K562 (cell line): Measurements from ENCODE around the gene SCAMP3. TPM values are rescaled to one million over a fixed set of nuclear protein-coding genes. Genes with fewer than 3 reads are reported as not detected.

Source experiments
- ATAC-seq: fragments of 200-7000 bp; cut with Tn5 transposase; 3 replicates; pipeline ENCODE4 v1.9.1; 2020; ENCODE audit warnings: moderate library complexity
- BruUV-seq: library from RNA; stranded (reverse); fragments of 400-500 nt; replicated peaks from 2 replicates; lab custom pipeline; 2021; lab: Mats Ljungman, UMichigan
- CTCF ChIA-PET: fragments of 300-600 bp; formaldehyde crosslinking; extraction: SDS; loops from one replicate; lab custom pipeline; 2021; ENCODE audit warnings: low intra/inter-chr PET ratio; lab: Yijun Ruan, JAX
- POLR2A ChIA-PET: fragments of 300-600, 350-650 bp; sonication (Branson Sonifier 250); formaldehyde crosslinking; extraction: SDS; loops from one replicate; lab custom pipeline; 2021; ENCODE audit warnings: antibody characterized with exemption, inconsistent platforms; lab: Yijun Ruan, JAX
- DNase-seq, 4 experiments: peaks; one replicate each; pipeline versions ENCODE4 v3.0.0 to v3.0.0-alpha.2; 2011 to 2018; ENCODE audit warnings: low spot score in 3 of 4, mixed read lengths in 3 of 4; ENCODE audit errors: extremely low read depth in 1 of 4
- FAIRE-seq: peaks from 2 replicates; lab custom pipeline; 2011; peaks lifted over from hg19 to GRCh38; lab: Jason Lieb, UNC
- H2AFZ ChIP-seq: 2 replicates; pipeline ENCODE4 v1.6.0; 2011; ENCODE audit warnings: low read depth, low read length, control low read depth, inconsistent platforms
- H3K27ac ChIP-seq: fragments of 200-600 bp; 3 replicates; pipeline ENCODE4 v1.8.0; 2011; ENCODE audit warnings: low read depth, mild to moderate bottlenecking, control low read depth, inconsistent platforms, low read length, moderate library complexity, mixed read lengths; ENCODE audit errors: extremely low read depth
- H3K27me3 ChIP-seq, 2 experiments: fragments of 300-600 bp in 1 of 2; 2 replicates in 1 of 2; 3 replicates in 1 of 2; pipeline versions ENCODE4 v1.6.0 to v1.8.0; 2011; ENCODE audit warnings: inconsistent platforms in 2 of 2, low read length in 2 of 2, mild to moderate bottlenecking in 1 of 2, mixed read lengths in 1 of 2, moderate library complexity in 1 of 2; ENCODE audit not compliant: control insufficient read depth in 2 of 2, insufficient read depth in 2 of 2
- H3K36me3 ChIP-seq: fragments of 300-600 bp; 3 replicates; pipeline ENCODE4 v1.8.0; 2011; ENCODE audit warnings: mild to moderate bottlenecking, low read length, inconsistent platforms; ENCODE audit not compliant: control insufficient read depth, insufficient read depth
- H3K4me1 ChIP-seq, 2 experiments: fragments of 200-600 bp in 1 of 2; replicated peaks in 1 of 2; 2 replicates in 1 of 2; 3 replicates in 1 of 2; pipeline versions ENCODE4 v1.5.1 to v1.8.0; 2011; ENCODE audit warnings: inconsistent platforms in 2 of 2, low read length in 2 of 2, mild to moderate bottlenecking in 1 of 2, mixed read lengths in 1 of 2, moderate library complexity in 1 of 2; ENCODE audit not compliant: control insufficient read depth in 2 of 2, insufficient read depth in 2 of 2
- H3K4me2 ChIP-seq: 2 replicates; pipeline ENCODE4 v1.6.1; 2011; ENCODE audit warnings: low read length, control low read depth, inconsistent platforms, mixed read lengths; ENCODE audit not compliant: insufficient read depth
- H3K4me3 ChIP-seq: fragments of 200-600 bp; sonication (generic), shearing (Covaris generic); 2 replicates; pipeline ENCODE4 v1.5.1; 2016; ENCODE audit warnings: control low read depth, inconsistent platforms
- H3K79me2 ChIP-seq: fragments of 200-600 bp; 3 replicates; pipeline ENCODE4 v1.8.0; 2011; ENCODE audit warnings: low read length, inconsistent platforms; ENCODE audit not compliant: control insufficient read depth, insufficient read depth
- H3K9ac ChIP-seq, 2 experiments: 2 replicates each; pipeline versions ENCODE4 v1.6.0 to v1.6.1; 2011; ENCODE audit warnings: low read depth in 2 of 2, low read length in 2 of 2, control low read depth in 1 of 2, inconsistent platforms in 1 of 2, mild to moderate bottlenecking in 1 of 2, mixed read lengths in 1 of 2; ENCODE audit not compliant: insufficient read depth in 1 of 2
- H3K9me1 ChIP-seq: one replicate; pipeline ENCODE4 v1.6.0; 2011; ENCODE audit warnings: inconsistent platforms, mild to moderate bottlenecking, low read length, moderate library complexity; ENCODE audit not compliant: control insufficient read depth, insufficient read depth
- H3K9me3 ChIP-seq: replicated peaks from 2 replicates; pipeline ENCODE4 v1.5.1; 2011; ENCODE audit warnings: low read depth, low read length, inconsistent platforms; ENCODE audit not compliant: control insufficient read depth, insufficient read depth
- H4K20me1 ChIP-seq: replicated peaks from 2 replicates; pipeline ENCODE4 v1.6.1; 2011; ENCODE audit warnings: low read length, inconsistent platforms, mixed read lengths; ENCODE audit not compliant: control insufficient read depth, insufficient read depth
- HNRNPL ChIP-seq: fragments of 200-400 bp; formaldehyde crosslinking; IDR thresholded peaks from 2 replicates; pipeline ENCODE4 v1.6.1; 2017; ENCODE audit warnings: low read depth, mild to moderate bottlenecking, low read length
- NONO ChIP-seq, 2 experiments: fragments of 200-400 bp in 1 of 2; fragments of 450-650 bp in 1 of 2; formaldehyde crosslinking in 1 of 2; IDR thresholded peaks; 2 replicates each; pipeline ENCODE4 v1.6.1; 2017; ENCODE audit warnings: low read depth in 2 of 2, mild to moderate bottlenecking in 2 of 2, moderate library complexity in 2 of 2, low read length in 1 of 2
- WGBS: fragments of 100-300 bp; shearing (Covaris generic); methylation state at CpG from one replicate; pipeline ENCODE4 v1.1.6; 2016; ENCODE audit warnings: low coverage, mixed read lengths; ENCODE audit not compliant: insufficient coverage; ENCODE audit errors: missing lambda C conversion rate; 5-methylcytosine and 5-hydroxymethylcytosine counted together
- in situ Hi-C: fragments of 300-500 bp; cut with MboI; formaldehyde crosslinking; loops from 4 replicates; pipeline ENCODE4 v1.15.0; 2018; ENCODE audit warnings: inconsistent platforms, mixed read lengths
- intact Hi-C: fragments of 100-400 bp; cut with micrococcal nuclease; formaldehyde crosslinking; loops from 2 replicates; pipeline ENCODE4 v1.14.2; 2022
- polyA plus RNA-seq, 8 experiments: library from polyadenylated mRNA; depleted of rRNA in 4 of 8; stranded (reverse) in 5 of 8; unstranded in 3 of 8; fragments of >200 nt; fragmentation: Nextera tagmentation in 2 of 8; fragmentation: Illumina TruSeq in 1 of 8; extraction: Ambion mirVana in 2 of 8; extraction: Trizol in 1 of 8; gene quantifications; 2 replicates each; pipeline versions ENCODE4 v1.2.1 to v1.2.3, GENCODE V29; 2011 to 2014; ENCODE audit warnings: inconsistent platforms in 1 of 8, missing spikeins in 1 of 8
- total RNA-seq, 7 experiments: library from RNA; depleted of rRNA in 6 of 7; stranded (reverse); fragments of >200 nt in 6 of 7; fragmentation: Illumina TruSeq in 2 of 7; extraction: Trizol in 2 of 7; gene quantifications; 2 replicates each; pipeline versions ENCODE4 v1.2.1 to v1.2.3, GENCODE V29; 2011 to 2021; ENCODE audit warnings: low replicate concordance in 1 of 7

The SCAMP3 gene
- total and polyA plus RNA-seq, 9 of the 15 experiments (the other 6 are each of a cell fraction or from before 2014, with no cell fraction given) = 14.2 to 131 (median 86.1) TPM

DNA sequence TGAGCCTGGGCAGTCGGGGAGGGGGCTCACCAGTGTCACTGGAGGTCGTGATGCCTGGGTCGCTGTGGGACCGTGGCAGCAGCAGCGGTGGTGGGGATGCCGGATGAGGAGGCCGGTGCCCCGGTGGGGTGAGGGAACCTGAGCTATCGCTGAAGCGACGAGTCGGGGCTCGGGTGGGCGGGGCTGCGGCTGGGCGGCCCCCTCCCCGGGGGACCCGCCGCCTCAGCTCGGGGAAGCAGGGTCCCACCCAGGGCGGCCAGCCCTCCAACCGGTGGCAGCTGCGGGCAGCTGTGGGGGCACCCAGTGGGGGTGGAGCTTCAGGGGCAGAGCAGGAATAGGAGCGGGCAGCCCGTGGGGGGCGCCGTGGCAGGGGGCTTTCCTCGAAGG lies 11.9 kb downstream of the SCAMP3 start:
- DNase-seq (peak in 1 of 4 experiments; percentile 31), ATAC-seq (peak; percentile 1; the same call in 1 of the 3 replicates), FAIRE-seq (no peak)
- BruUV-seq = no TSS peak
- peaks cover 18% of the 10 kb centered on the region for H3K79me2 ChIP-seq
- H3K27me3 ChIP-seq = no peaks in the 10 kb centered on the region
- H3K27ac ChIP-seq = peak overlapping the region; percentile 60; the same call in 1 of the 3 replicates
- CTCF ChIA-PET = interaction anchor here (0.9 to 3.5 kb wide), 6 partner anchors 56 to 462 kb away, joined by 4 to 38 read pairs (median 14); partner anchors contain the start of gene FDPS
- TF ChIP-seq HNRNPL (0 out of 2 replicates have a peak, but pooled peaks have one; percentile 24), NONO (IDR thresholded peaks at IDR 0.05; ENCODE audit: low read depth in 2 of 2, low read length in 1 of 2) (no peak)
- intact Hi-C loops = loop anchor here (1.0 to 10.0 kb wide), 4 partner anchors 58 to 342 kb away; partner anchors contain the start of gene FDPS
- WGBS = 85% methylated on average over 9 of the region's 28 CpGs
- H3K4me2 ChIP-seq = peak overlapping the region; percentile 51
- no peaks in the 10 kb centered on the region for H4K20me1 ChIP-seq
- H3K9me1 ChIP-seq = no peaks in the 10 kb centered on the region
- H3K4me3 ChIP-seq = no peak overlapping the region
- POLR2A ChIA-PET = interaction anchor here (0.6 to 3.4 kb wide), 7 partner anchors 11 to 943 kb away, joined by 3 to 30 read pairs (median 4); partner anchors contain the start of genes RUSC1 and SCAMP3
- no peaks in the 10 kb centered on the region for H3K9me3 ChIP-seq
- H3K9ac ChIP-seq = peak overlapping the region; percentile 40 to 87; a peak in 3 of 4 replicates
- in situ Hi-C loops = loop anchor here (10.0 kb wide), 1 partner anchor 345 kb away; no protein-coding TSS in a partner anchor
- H2AFZ ChIP-seq = peak overlapping the region; percentile 69
- H3K36me3 ChIP-seq = peaks cover 28% of the 10 kb centered on the region; the same call in 2 of the 3 replicates
- H3K4me1 ChIP-seq = peaks cover 26 to 48% of the 10 kb centered on the region in 2 experiments
